NOMO-1 (cell line): ENCODE measurements around the gene MYO7A.

ENCODE experiments used
- DNase-seq, 2 experiments: peaks; one replicate each; lab custom pipeline; 2025; ENCODE audit not compliant: unreplicated experiment in 2 of 2; lab: John Stamatoyannopoulos, UW

Gene MYO7A

GRCh38 chr11:77180346-77180745 lies 52.3 kb downstream of the MYO7A start:
- DNase-seq = no peak

GRCh38 chr11:77181226-77181625 lies 53.2 kb downstream of the MYO7A start:
- no peak for DNase-seq

GRCh38 chr11:77181799-77182541 lies 53.9 kb downstream of the MYO7A start:
- no peak for DNase-seq

GRCh38 chr11:77182542-77183430 lies 54.7 kb downstream of the MYO7A start:
- no peak for DNase-seq

- no peak for DNase-seq
Measured at GRCh38 chr11:77183431-77183984, 55.5 kb downstream of the MYO7A start.

GRCh38 chr11:77184136-77184860 lies 56.3 kb downstream of the MYO7A start:
- no peak for DNase-seq

GRCh38 chr11:77186302-77186701 lies 58.3 kb downstream of the MYO7A start:
- DNase-seq = no peak

- DNase-seq = peak in 1 of 2 experiments; percentile 18
Measured at GRCh38 chr11:77187111-77187750, 59.2 kb downstream of the MYO7A start.

- DNase-seq = peak; percentile 9 to 59
Measured at GRCh38 chr11:77187776-77188632, 60.0 kb downstream of the MYO7A start.

GRCh38 chr11:77188633-77189491 lies 60.8 kb downstream of the MYO7A start:
- DNase-seq = no peak

- no peak for DNase-seq
Measured at GRCh38 chr11:77189588-77190210, 61.7 kb downstream of the MYO7A start.

- DNase-seq = no peak
Measured at GRCh38 chr11:77190331-77191075, 62.5 kb downstream of the MYO7A start.

- no peak for DNase-seq
Measured at GRCh38 chr11:77191429-77191822, 63.4 kb downstream of the MYO7A start.

- peak in 1 of 2 experiments; percentile 15 for DNase-seq
Measured at GRCh38 chr11:77191823-77192495, 63.9 kb downstream of the MYO7A start.

GRCh38 chr11:77193167-77193566 lies 65.1 kb downstream of the MYO7A start:
- no peak for DNase-seq

GRCh38 chr11:77193911-77194830 lies 66.1 kb downstream of the MYO7A start:
- DNase-seq = peak in 1 of 2 experiments; percentile 16
